PFSK-1 (cell line): ENCODE measurements around the gene HAUS5.

Source experiments
- FOXP2 ChIP-seq: optimal IDR thresholded peaks from 2 replicates; pipeline ENCODE3; 2011; ENCODE audit warnings: borderline replicate concordance, control low read depth, inconsistent platforms; ENCODE audit not compliant: insufficient read depth; ENCODE audit errors: extremely low read length, extremely low read depth
- POLR2AphosphoS5 ChIP-seq: IDR thresholded peaks from 2 replicates; pipeline ENCODE4 v1.6.1; 2012; ENCODE audit warnings: low read depth, mild to moderate bottlenecking, control low read depth, low read length, moderate library complexity
- SIN3A ChIP-seq: IDR thresholded peaks from 2 replicates; pipeline ENCODE4 v1.6.1; 2012; ENCODE audit warnings: mild to moderate bottlenecking, low read length, moderate library complexity, borderline replicate concordance; ENCODE audit not compliant: insufficient read depth
- TAF1 ChIP-seq: IDR thresholded peaks from 2 replicates; pipeline ENCODE4 v1.6.1; 2012; ENCODE audit warnings: low read length, control low read depth, borderline replicate concordance; ENCODE audit not compliant: insufficient read depth
- TF ChIP-seq, protein P1 (sequence below), 2 experiments: IDR thresholded peaks; 2 replicates each; pipeline versions ENCODE4 v1.6.1 to v1.8.0; 2011 to 2012; ENCODE audit warnings: low read depth in 2 of 2, low read length in 2 of 2, control low read depth in 1 of 2, inconsistent platforms in 1 of 2, mild to moderate bottlenecking in 1 of 2, moderate library complexity in 1 of 2; ENCODE audit not compliant: insufficient read depth in 1 of 2

The HAUS5 gene

DNA sequence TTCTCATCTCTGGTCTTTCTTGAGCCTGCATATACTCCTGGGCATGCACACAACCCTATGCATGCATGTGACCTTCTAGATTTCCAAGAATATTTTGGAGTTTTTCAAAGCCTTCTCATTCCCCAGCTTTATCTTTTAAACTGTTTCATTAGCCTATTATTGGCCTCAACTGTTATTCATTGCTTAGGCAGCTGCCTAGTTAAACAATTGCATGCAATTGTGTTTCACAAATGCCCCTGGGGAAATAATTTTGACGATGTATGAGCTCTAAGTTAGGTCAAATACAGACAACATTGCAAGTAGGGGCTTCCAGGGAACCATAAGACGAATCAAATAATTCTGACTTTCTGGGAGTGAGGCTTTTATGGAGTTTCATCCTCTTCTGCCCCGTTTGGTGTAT, 51.4 kb downstream of the HAUS5 start:
- TF ChIP-seq POLR2AphosphoS5: no peak
- TF ChIP-seq FOXP2: no peak
- TF ChIP-seq SIN3A: no peak
- no peak for TF ChIP-seq TAF1
- TF ChIP-seq, protein P1, sequence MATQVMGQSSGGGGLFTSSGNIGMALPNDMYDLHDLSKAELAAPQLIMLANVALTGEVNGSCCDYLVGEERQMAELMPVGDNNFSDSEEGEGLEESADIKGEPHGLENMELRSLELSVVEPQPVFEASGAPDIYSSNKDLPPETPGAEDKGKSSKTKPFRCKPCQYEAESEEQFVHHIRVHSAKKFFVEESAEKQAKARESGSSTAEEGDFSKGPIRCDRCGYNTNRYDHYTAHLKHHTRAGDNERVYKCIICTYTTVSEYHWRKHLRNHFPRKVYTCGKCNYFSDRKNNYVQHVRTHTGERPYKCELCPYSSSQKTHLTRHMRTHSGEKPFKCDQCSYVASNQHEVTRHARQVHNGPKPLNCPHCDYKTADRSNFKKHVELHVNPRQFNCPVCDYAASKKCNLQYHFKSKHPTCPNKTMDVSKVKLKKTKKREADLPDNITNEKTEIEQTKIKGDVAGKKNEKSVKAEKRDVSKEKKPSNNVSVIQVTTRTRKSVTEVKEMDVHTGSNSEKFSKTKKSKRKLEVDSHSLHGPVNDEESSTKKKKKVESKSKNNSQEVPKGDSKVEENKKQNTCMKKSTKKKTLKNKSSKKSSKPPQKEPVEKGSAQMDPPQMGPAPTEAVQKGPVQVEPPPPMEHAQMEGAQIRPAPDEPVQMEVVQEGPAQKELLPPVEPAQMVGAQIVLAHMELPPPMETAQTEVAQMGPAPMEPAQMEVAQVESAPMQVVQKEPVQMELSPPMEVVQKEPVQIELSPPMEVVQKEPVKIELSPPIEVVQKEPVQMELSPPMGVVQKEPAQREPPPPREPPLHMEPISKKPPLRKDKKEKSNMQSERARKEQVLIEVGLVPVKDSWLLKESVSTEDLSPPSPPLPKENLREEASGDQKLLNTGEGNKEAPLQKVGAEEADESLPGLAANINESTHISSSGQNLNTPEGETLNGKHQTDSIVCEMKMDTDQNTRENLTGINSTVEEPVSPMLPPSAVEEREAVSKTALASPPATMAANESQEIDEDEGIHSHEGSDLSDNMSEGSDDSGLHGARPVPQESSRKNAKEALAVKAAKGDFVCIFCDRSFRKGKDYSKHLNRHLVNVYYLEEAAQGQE (IDR thresholded peaks at IDR 0.05; ENCODE audit: insufficient read depth in 1 of 2, low read depth in 2 of 2, low read length in 2 of 2): no peak

DNA sequence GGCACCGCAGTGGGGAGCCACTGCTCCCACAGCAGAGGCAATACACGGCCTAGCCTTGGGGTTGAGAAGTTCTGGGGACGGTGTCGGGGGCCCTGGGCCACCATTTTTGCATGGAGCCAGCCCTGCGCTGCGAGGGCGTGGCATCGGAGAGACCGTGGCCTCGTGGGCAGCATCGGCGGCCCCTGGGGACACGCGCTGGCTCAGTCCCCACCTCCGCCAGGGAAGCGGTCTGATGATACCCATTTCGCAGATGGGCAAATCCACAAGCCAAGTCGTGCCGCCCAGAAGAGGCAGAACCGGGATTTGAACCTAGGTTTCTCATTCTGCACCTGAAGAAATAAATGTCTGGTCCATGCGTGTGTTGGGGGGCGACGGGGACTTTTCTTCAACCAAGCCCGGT, 52.6 kb downstream of the HAUS5 start:
- TF ChIP-seq SIN3A (no peak), FOXP2 (no peak), POLR2AphosphoS5 (no peak), TAF1 (no peak)
- TF ChIP-seq, protein P1 (IDR thresholded peaks at IDR 0.05; ENCODE audit: insufficient read depth in 1 of 2, low read depth in 2 of 2, low read length in 2 of 2): no peak

DNA sequence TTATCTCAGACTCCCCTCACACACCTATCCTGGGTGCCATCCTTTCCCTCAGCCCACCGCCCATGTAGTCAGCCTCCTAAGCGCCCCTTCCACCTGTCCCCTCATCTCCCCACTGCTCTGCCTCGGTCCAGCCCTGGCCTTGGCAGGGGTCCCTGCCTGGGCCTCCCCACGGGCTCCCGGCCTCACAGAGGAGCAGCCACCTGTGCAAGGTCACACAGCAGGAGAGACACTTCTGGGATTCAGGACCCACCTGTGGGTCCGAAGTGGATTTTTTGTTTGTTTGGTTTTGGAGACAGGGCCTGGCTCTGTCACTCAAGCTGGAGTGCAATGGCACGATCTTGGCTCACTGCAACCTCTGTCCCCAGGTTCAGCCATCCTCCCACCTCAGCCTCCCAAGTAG, 53.1 kb downstream of the HAUS5 start:
- no peak for TF ChIP-seq SIN3A
- TF ChIP-seq, protein P1 (IDR thresholded peaks at IDR 0.05; ENCODE audit: insufficient read depth in 1 of 2, low read depth in 2 of 2, low read length in 2 of 2): no peak
- no peak for TF ChIP-seq FOXP2
- no peak for TF ChIP-seq TAF1
- no peak for TF ChIP-seq POLR2AphosphoS5

DNA sequence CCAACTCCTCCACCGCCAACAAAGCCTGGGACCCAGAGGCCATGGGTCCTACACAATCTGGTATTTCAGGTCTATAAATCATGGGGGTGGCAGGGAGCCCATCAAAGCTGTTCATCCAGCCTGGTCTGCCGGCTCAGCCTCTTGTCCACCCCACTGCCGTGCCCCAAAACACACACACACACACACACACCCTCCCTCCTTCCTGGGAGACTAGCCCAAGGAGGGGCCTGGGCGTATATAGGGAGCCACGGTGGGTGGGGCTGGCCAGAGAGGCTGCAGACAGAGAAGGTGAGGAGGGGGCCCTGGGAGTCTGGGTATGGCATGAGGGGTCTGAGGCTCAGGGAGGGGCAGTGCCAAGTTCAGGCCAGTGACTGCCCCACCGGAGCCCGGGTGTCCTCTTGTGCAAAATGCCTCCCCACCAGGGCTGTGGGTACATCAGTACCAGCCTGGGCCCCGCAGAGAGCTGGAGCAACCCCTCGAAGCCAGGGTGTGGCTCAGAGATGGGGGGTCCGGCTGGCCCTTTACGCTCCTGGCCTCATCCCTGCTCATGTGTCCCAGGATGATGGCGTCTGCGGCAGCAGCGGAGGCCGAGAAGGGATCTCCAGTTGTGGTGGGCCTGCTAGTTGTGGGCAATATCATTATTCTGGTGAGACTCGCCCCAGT, 53.8 kb downstream of the HAUS5 start, which contains the start of gene UPK1A:
Gene UPK1A (plus strand): TSS at position 267 of the 663 bp plus-strand sequence. CDS start 296 bp downstream, at position 563.
- TF ChIP-seq SIN3A: no peak
- TF ChIP-seq, protein P1 (IDR thresholded peaks at IDR 0.05; ENCODE audit: insufficient read depth in 1 of 2, low read depth in 2 of 2, low read length in 2 of 2): no peak
- no peak for TF ChIP-seq FOXP2
- no peak for TF ChIP-seq POLR2AphosphoS5
- TF ChIP-seq TAF1: no peak

DNA sequence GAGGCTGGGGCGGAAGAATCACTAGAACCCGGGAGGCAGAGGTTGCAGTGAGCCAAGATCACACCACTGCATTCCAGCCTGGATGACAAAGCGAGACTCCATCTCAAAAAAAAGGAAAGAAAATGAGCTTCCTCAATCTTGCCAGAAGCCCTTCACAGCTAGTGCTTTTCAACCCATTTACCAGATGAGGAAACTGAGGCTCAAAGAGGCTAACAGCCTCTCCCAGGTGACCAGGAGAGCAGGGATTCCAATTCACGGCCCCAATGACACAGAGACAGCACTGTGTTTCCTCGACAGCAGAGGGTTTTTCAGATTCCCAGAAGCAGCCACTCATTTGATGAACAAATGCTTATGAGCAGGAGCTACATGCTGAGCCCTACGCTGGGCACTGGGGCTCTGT, 57.0 kb downstream of the HAUS5 start:
- TF ChIP-seq FOXP2 (no peak), SIN3A (no peak), TAF1 (no peak), POLR2AphosphoS5 (no peak)
- TF ChIP-seq, protein P1 (IDR thresholded peaks at IDR 0.05; ENCODE audit: insufficient read depth in 1 of 2, low read depth in 2 of 2, low read length in 2 of 2): no peak
